Muscle layer of duodenum (tissue), 2 donors: ENCODE measurements around the gene KRTAP4-7.
"Not testable (repeated sequence)": the region's sequence is repeated elsewhere in the genome, so short reads cannot be mapped to it uniquely, and the experiment has no call there.

Experiments used
- H3K27ac ChIP-seq: one replicate; pipeline ENCODE4 v1.7.0; 2013; ENCODE audit warnings: mild to moderate bottlenecking, low read length
- H3K27me3 ChIP-seq: one replicate; pipeline ENCODE4 v1.7.0; 2013; ENCODE audit warnings: low read depth, mild to moderate bottlenecking, control low read depth, low read length
- H3K36me3 ChIP-seq, 2 donors: one replicate each; pipeline ENCODE4 v1.7.0; 2013; ENCODE audit warnings: low read length in 2 of 2, control low read depth in 1 of 2, mild to moderate bottlenecking in 1 of 2; ENCODE audit not compliant: insufficient read depth in 2 of 2, control insufficient read depth in 1 of 2
- H3K4me1 ChIP-seq, 2 donors: one replicate each; pipeline ENCODE4 v1.7.0; 2013; ENCODE audit warnings: low read length in 2 of 2, mild to moderate bottlenecking in 2 of 2, control low read depth in 1 of 2, moderate library complexity in 1 of 2; ENCODE audit not compliant: insufficient read depth in 2 of 2, control insufficient read depth in 1 of 2
- H3K4me3 ChIP-seq, 2 donors: one replicate each; pipeline ENCODE4 v1.7.0; 2013; ENCODE audit warnings: low read length in 2 of 2, low read depth in 1 of 2, mild to moderate bottlenecking in 1 of 2
- H3K9me3 ChIP-seq, 2 donors: one replicate each; pipeline ENCODE4 v1.7.0; 2013; ENCODE audit warnings: low read length in 2 of 2, control low read depth in 1 of 2, mild to moderate bottlenecking in 1 of 2; ENCODE audit not compliant: control insufficient read depth in 1 of 2
- donor health status: healthy.

Gene KRTAP4-7

GRCh38 chr17:41099682-41100480, 15.9 kb downstream of the KRTAP4-7 start:
- H3K27me3 ChIP-seq, H3K27ac ChIP-seq, H3K9me3 ChIP-seq, H3K36me3 ChIP-seq, H3K4me3 ChIP-seq, H3K4me1 ChIP-seq: not testable (repeated sequence)

GRCh38 chr17:41101586-41102259, 17.8 kb downstream of the KRTAP4-7 start, which contains the start of gene KRTAP4-16:
TSS of gene KRTAP4-16 (minus strand) at chr17:41102209. CDS start at chr17:41102209, 0 bp downstream.
- Histone ChIP-seq H3K4me3 (no peak within 1 kb of the TSS), H3K27ac (no peak within 1 kb of the TSS), H3K27me3 (no peaks in the 10 kb centered on the region), H3K9me3 (no peaks in the 10 kb centered on the region), H3K4me1 (no peaks in the 10 kb centered on the region), H3K36me3 (no peaks in the 10 kb centered on the region)

GRCh38 chr17:41103896-41104295, 19.9 kb downstream of the KRTAP4-7 start:
- Histone ChIP-seq H3K27me3 (no peaks in the 10 kb centered on the region), H3K4me3 (no peak overlapping the region), H3K36me3 (no peaks in the 10 kb centered on the region), H3K4me1 (no peaks in the 10 kb centered on the region), H3K9me3 (no peaks in the 10 kb centered on the region), H3K27ac (no peak overlapping the region)

GRCh38 chr17:41104386-41105038, 20.6 kb downstream of the KRTAP4-7 start:
- H3K36me3 ChIP-seq, H3K4me3 ChIP-seq, H3K27me3 ChIP-seq: not testable (repeated sequence)

GRCh38 chr17:41105347-41105746, 21.4 kb downstream of the KRTAP4-7 start, which contains the start of gene KRTAP4-9:
TSS of gene KRTAP4-9 (plus strand) at chr17:41105389. CDS start at chr17:41105389, 0 bp downstream.
- not testable (repeated sequence) for H3K4me3 ChIP-seq, H3K27ac ChIP-seq, H3K9me3 ChIP-seq, H3K4me1 ChIP-seq, H3K27me3 ChIP-seq, H3K36me3 ChIP-seq

More at GRCh38 chr17:41104386-41105038, 20.6 kb downstream of the KRTAP4-7 start:
- H3K27ac ChIP-seq, H3K9me3 ChIP-seq, H3K4me1 ChIP-seq: not testable (repeated sequence)

- Histone ChIP-seq H3K27ac (no peak overlapping the region), H3K9me3 (no peaks in the 10 kb centered on the region), H3K27me3 (no peaks in the 10 kb centered on the region), H3K36me3 (no peaks in the 10 kb centered on the region), H3K4me3 (no peak overlapping the region), H3K4me1 (no peaks in the 10 kb centered on the region)
Observed at GRCh38 chr17:41107941-41108450, 24.0 kb downstream of the KRTAP4-7 start.

GRCh38 chr17:41108728-41109386, 24.9 kb downstream of the KRTAP4-7 start:
- not testable (repeated sequence) for H3K4me3 ChIP-seq, H3K36me3 ChIP-seq, H3K4me1 ChIP-seq, H3K27me3 ChIP-seq, H3K27ac ChIP-seq, H3K9me3 ChIP-seq

- no peak overlapping the region for H3K27ac ChIP-seq
- no peak overlapping the region for H3K4me3 ChIP-seq
- H3K36me3 ChIP-seq, result no peaks in the 10 kb centered on the region
- no peaks in the 10 kb centered on the region for H3K9me3 ChIP-seq
- no peaks in the 10 kb centered on the region for H3K4me1 ChIP-seq
- H3K27me3 ChIP-seq, result no peaks in the 10 kb centered on the region
Observed at GRCh38 chr17:41111151-41111885, 27.4 kb downstream of the KRTAP4-7 start.

GRCh38 chr17:41116297-41116696, 32.3 kb downstream of the KRTAP4-7 start:
- Histone ChIP-seq H3K4me3 (no peak overlapping the region), H3K27me3 (no peaks in the 10 kb centered on the region), H3K4me1 (no peaks in the 10 kb centered on the region), H3K9me3 (no peaks in the 10 kb centered on the region), H3K36me3 (no peaks in the 10 kb centered on the region), H3K27ac (no peak overlapping the region)

GRCh38 chr17:41117846-41118386, 34.0 kb downstream of the KRTAP4-7 start, which contains the start of gene KRTAP4-11:
TSS of gene KRTAP4-11 (minus strand) at chr17:41118373. CDS start at chr17:41118315, 58 bp downstream.
- H3K27ac ChIP-seq, H3K4me1 ChIP-seq, H3K36me3 ChIP-seq, H3K27me3 ChIP-seq, H3K4me3 ChIP-seq, H3K9me3 ChIP-seq: not testable (repeated sequence)
